ENCODE data around the gene FPGS. TPM values are rescaled to one million over a fixed set of nuclear protein-coding genes. Genes with fewer than 3 reads are reported as not detected.
A peak's percentile ranks its signal among the peaks of the same experiment; 100 is the strongest.
"Not testable (repeated sequence)": the region's sequence is repeated elsewhere in the genome, so short reads cannot be mapped to it uniquely, and the experiment has no call there.

Gene FPGS
- total RNA-seq, 4 donors from 2014 or later, result 42.5 to 91.4 (median 63.2) TPM

GRCh38 chr9:127844821-127845359 is 42.2 kb downstream of the FPGS start:
- no peak overlapping the region for H3K4me3 ChIP-seq
- H3K36me3 ChIP-seq, result peaks cover 0 to 18% of the 10 kb centered on the region in 2 donors
- peaks cover 0 to 44% (median 8%) of the 10 kb centered on the region in 3 donors for H3K4me1 ChIP-seq
- ATAC-seq, result peak; percentile 23
- TF ChIP-seq POLR2AphosphoS5 (IDR thresholded peaks at IDR 0.05) (peak; percentile 35), EP300 (IDR thresholded peaks at IDR 0.05) (no peak)
- peak overlapping the region in 3 of 4 donors; percentile 62 to 74 (median 65) for H3K27ac ChIP-seq
- H3K27me3 ChIP-seq, result no peaks in the 10 kb centered on the region
- H3K9me3 ChIP-seq, result peaks cover 0 to 6% (median 0%) of the 10 kb centered on the region in 3 donors
- 52 to 74% methylated on average over 7 to 11 of the region's 16 CpGs for WGBS, 2 donors (ENCODE audit: low coverage in 1 of 2)

- not testable (repeated sequence) for H3K27me3 ChIP-seq, ATAC-seq, H3K9me3 ChIP-seq, H3K4me3 ChIP-seq
- 75 to 97% methylated on average over 2 to 3 of the region's 4 CpGs for WGBS, 2 donors (ENCODE audit: low coverage in 1 of 2)
- H3K4me1 ChIP-seq, result peaks cover 0 to 39% (median 8%) of the 10 kb centered on the region in 3 donors
- peak overlapping the region in 3 of 4 donors; percentile 62 to 74 (median 65) for H3K27ac ChIP-seq
- H3K36me3 ChIP-seq, result peaks cover 0 to 25% of the 10 kb centered on the region in 2 donors
Measured at GRCh38 chr9:127845619-127846018, 42.9 kb downstream of the FPGS start.

DNA sequence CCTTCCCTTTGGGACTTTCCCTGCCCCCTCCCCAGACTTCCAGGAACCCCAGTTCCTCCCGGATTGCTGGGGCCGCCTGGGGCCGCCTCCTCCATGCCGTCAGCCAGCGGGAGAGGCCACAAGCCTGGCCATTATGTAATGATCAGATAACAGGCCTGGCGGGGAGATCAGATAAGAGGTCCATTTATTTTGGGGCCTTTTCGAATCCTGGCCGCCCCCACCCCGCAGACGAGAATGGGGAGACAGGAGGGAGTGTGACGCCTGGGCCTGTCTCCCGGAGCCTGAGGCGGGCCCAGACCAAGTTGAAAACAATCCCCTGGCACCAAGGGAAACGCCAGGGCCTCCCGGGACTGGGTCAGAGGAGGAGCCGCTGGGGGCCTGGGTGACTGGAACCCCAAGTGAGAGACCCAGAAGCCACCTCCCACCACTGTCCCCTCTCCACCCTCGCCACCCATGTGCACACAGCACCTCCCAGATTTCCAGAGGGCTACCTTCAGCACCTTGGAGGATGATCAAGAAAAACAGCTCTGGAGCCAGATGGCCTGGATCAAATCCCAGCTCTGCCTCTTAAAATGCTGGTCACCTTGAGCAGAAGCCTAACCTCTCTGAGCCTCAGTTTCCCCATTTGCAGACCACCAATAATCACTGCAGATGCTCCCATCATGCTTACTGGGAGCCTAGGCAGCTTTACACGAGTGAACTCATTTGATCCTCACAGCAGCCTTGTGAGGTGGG is 43.9 kb downstream of the FPGS start:
- peak overlapping the region in 3 of 4 donors; percentile 62 to 74 (median 65) for H3K27ac ChIP-seq
- ATAC-seq, result peak; percentile 61
- H3K9me3 ChIP-seq, result peaks cover 0 to 6% (median 0%) of the 10 kb centered on the region in 3 donors
- no peak for TF ChIP-seq POLR2A (IDR thresholded peaks at IDR 0.05)
- TF ChIP-seq EP300 (IDR thresholded peaks at IDR 0.05), result no peak
- no peak for TF ChIP-seq POLR2AphosphoS5 (IDR thresholded peaks at IDR 0.05)
- no peak for TF ChIP-seq CTCF (IDR thresholded peaks at IDR 0.05)
- H3K4me3 ChIP-seq, result peak overlapping the region in 1 of 2 donors; percentile 68
- H3K36me3 ChIP-seq, result peaks cover 0 to 27% of the 10 kb centered on the region in 2 donors
- H3K27me3 ChIP-seq, result no peaks in the 10 kb centered on the region
- H3K4me1 ChIP-seq, result peaks cover 0 to 39% (median 10%) of the 10 kb centered on the region in 3 donors
- no CpG with 5 or more reads among the region's 18 CpGs for WGBS, 2 donors (ENCODE audit: low coverage in 1 of 2)

GRCh38 chr9:127847178-127847510 is 44.5 kb downstream of the FPGS start:
- Histone ChIP-seq H3K9me3 (peaks cover 0 to 6% (median 0%) of the 10 kb centered on the region in 3 donors), H3K4me1 (peaks cover 0 to 44% (median 13%) of the 10 kb centered on the region in 3 donors), H3K27ac (peak overlapping the region in 3 of 4 donors; percentile 62 to 74 (median 65)), H3K36me3 (peaks cover 0 to 23% of the 10 kb centered on the region in 2 donors), H3K4me3 (peak overlapping the region in 1 of 2 donors; percentile 68), H3K27me3 (no peaks in the 10 kb centered on the region)
- TF ChIP-seq POLR2AphosphoS5 (IDR thresholded peaks at IDR 0.05) (no peak), POLR2A (IDR thresholded peaks at IDR 0.05) (no peak), CTCF (IDR thresholded peaks at IDR 0.05) (no peak)
- WGBS, 2 donors (ENCODE audit: low coverage in 1 of 2), result 50 to 59% methylated on average over 2 to 3 of the region's 6 CpGs
- peak; percentile 37 for ATAC-seq

DNA sequence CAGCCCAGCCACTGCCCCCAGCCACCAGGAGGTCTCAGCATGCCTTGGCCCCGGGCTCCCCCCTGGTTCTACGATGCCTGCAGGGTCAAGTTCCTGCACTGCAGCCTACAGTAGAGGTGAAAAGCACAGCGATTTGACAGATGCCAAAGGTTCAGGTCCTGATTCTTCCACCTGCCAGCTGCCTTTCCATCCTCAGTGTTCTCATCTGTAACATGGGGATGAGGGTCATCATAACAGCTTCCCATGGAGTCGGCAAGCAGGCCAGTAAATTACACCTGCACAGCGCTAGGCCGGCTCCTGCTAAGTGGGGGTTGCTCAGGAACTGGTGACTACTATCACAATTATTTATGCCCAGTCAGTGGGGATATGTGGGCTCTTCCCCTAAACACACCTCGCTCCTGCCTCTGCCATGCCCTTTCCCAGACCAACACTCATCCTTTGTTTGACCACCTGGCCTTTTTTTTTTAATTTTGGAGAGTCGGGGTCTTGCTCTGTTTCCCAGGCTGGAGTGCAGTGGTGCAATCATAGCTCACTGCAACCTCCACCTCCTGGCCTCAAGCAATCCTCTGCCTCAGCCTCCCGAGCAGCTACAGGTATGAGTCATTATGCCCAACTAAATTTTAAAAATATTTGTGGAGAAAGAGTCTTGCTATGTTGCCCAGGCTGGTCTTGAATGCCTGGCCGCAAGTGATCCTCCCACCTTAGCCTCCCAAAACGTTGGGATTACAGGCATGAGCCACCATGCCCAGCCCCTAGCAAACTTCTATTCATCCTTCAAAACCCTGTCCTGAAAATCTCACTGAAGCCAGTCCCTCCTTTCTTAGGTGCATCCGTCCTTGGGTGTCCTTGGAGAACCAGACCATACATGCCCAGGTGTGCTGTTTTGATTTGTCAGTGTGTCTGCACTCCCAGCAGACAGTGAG is 45.4 kb downstream of the FPGS start:
- Histone ChIP-seq H3K4me1 (peaks cover 0 to 49% (median 18%) of the 10 kb centered on the region in 3 donors), H3K4me3 (peak overlapping the region in 1 of 2 donors; percentile 68), H3K36me3 (peaks cover 0 to 15% of the 10 kb centered on the region in 2 donors), H3K9me3 (peaks cover 0 to 6% (median 0%) of the 10 kb centered on the region in 3 donors), H3K27ac (peak overlapping the region in 3 of 4 donors; percentile 62 to 74 (median 65)), H3K27me3 (no peaks in the 10 kb centered on the region)
- no peak for ATAC-seq
- WGBS, 2 donors (ENCODE audit: low coverage in 1 of 2), result 53 to 75% methylated on average over 3 to 9 of the region's 12 CpGs
- no peak for TF ChIP-seq EP300 (IDR thresholded peaks at IDR 0.05)
- no peak for TF ChIP-seq POLR2A (IDR thresholded peaks at IDR 0.05)
- TF ChIP-seq CTCF (IDR thresholded peaks at IDR 0.05), result no peak
- no peak for TF ChIP-seq POLR2AphosphoS5 (IDR thresholded peaks at IDR 0.05)

Data from gastroesophageal sphincter (tissue), 4 donors.